ENCODE measurements around the gene KIR2DL4.
"Not testable (repeated sequence)": the region's sequence is repeated elsewhere in the genome, so short reads cannot be mapped to it uniquely, and the experiment has no call there.

Gene KIR2DL4

DNA sequence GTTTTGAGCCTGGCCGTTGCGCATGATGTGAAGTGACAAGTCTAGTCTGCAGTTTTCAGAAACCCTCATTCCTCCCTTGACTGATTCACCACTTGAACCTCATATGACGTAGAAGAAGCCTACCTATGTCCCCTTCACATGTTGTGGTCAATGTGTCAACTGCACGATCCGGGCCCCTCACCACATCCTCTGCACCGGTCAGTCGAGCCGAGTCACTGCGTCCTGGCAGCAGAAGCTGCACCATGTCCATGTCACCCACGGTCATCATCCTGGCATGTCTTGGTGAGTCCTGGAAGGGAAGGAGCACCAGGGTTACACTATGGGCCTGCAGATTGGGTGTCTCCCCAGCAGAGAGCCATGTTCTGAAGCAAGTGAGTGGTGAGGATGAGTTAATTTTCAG, at the start of gene KIR2DL4:
Gene KIR2DL4 (plus strand): TSS at position 201 of the 400 bp plus-strand sequence. CDS start 42 bp downstream, at position 243.
- no peak for DNase-seq

DNA sequence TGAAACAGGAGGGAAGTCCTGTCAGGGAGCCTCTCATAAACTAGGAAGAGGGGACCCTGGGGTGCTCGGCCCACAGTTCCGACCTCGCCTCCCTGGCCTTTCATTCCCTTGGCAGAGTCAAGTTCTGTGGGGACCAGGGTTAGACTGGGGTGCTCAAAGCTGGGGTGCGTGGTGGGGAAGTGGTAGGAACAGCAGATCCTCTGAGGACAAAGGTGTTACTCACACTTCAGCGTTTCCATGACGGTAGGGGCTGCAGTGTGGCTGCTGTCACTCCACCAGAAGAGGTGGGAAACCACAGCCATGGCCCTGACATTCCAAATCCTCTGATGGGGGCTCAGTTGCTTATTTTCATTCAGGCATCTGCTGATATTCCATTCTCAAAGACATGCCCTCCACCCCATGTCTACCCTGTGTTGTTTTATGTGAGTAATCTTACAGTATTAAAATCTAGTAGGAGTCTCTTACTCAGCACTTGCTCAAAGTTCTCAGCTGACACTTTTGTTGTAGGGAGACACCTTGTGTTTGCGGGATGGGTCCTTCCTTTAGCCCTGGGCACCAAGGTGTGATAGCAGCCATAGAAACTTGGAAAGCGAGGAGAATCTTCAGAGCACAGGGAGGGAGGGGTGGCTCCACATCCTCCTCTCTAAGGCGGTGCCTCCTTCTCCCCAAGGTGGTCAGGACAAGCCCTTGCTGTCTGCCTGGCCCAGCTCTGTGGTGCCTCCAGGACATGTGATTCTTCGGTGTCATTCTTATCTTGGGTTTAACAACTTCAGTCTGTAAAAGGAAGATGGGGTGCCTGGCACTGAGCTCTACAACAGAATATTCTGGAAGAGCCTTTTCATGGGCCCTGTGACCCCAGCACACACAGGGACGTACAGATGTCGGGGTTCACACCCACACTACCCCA, 47.0 kb upstream of the KIR2DL4 start:
- DNase-seq: not testable (repeated sequence)

DNA sequence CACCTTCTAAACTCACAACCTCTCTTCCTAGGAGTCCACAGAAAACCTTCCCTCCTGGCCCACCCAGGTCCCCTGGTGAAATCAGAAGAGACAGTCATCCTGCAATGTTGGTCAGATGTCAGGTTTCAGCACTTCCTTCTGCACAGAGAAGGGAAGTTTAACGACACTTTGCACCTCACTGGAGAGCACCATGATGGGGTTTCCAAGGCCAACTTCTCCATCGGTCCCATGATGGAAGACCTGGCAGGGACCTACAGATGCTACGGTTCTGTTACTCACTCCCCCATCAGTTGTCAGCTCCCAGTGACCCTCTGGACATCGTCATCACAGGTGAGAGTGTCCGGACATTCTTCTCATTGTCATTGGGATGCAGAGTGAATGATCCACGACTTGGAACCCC, 44.8 kb upstream of the KIR2DL4 start:
- DNase-seq: not testable (repeated sequence)

DNA sequence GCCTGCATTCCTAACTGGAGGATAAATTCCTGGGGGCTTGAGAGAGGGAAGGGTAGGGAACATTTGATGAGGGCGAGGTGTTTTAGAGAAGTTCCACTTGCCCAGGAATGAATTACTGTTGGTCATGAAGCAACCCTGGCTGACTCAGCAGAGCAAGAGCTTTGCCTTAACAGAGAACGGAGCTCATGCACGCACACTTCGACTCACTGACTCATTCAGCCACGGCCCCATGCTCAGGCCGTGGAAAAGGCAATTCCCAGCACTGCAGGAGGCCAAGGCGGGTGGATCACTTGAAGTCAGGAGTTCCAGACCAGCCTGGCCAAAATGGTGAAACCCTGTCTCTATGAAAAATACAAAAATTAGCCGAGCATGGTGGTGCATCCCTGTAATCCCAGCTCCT, 39.2 kb upstream of the KIR2DL4 start:
- not testable (repeated sequence) for DNase-seq

DNA sequence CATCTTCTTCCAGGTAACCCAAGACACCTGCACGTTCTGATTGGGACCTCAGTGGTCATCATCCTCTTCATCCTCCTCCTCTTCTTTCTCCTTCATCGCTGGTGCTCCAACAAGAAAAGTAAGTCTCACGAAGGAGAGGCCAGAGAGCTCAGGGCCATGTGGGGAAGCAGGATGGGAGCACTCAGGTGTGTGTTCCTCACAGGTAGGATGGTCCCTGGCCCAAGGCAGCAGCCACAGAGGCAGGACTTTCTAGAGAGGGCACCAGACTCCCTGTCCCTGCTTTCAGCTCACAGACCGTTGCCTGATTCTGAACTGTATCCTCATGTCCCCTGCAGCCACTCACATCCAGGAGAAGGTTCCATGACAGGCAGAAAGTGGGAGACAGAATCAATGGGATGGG, 36.9 kb upstream of the KIR2DL4 start:
- DNase-seq: not testable (repeated sequence)

DNA sequence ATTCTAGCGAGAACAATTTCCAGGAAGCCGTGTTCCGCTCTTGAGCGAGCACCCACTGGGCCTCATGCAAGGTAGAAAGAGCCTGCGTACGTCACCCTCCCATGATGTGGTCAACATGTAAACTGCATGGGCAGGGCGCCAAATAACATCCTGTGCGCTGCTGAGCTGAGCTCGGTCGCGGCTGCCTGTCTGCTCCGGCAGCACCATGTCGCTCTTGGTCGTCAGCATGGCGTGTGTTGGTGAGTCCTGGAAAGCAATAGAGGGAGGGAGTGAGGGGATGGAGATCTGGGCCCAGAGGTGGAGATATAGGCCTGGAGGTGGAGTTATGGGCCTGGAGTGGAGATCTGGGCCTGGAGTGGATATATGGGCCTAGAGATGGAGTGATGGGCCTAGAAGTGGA, 33.8 kb upstream of the KIR2DL4 start, which contains the start of gene KIR2DL1:
Gene KIR2DL1 (plus strand): TSS at position 148 of the 400 bp plus-strand sequence. CDS start 58 bp downstream, at position 206.
- not testable (repeated sequence) for DNase-seq

DNA sequence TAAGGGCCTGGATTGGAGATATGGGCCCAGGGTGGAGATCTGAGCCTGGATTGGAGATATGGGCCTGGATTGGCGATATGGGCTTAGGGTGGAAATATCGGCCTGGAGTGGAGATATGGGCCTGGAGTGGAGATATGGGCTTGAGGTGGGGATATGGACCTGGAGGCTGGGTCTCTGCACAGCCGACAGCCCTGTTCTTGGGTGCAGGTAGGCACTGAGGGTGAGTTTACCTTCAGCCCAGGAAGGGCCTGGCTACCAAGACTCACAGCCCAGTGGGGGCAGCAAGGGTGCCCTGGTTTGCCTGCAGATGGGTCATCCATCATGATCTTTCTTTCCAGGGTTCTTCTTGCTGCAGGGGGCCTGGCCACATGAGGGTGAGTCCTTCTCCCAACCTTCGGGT, 32.9 kb upstream of the KIR2DL4 start:
- not testable (repeated sequence) for DNase-seq

DNA sequence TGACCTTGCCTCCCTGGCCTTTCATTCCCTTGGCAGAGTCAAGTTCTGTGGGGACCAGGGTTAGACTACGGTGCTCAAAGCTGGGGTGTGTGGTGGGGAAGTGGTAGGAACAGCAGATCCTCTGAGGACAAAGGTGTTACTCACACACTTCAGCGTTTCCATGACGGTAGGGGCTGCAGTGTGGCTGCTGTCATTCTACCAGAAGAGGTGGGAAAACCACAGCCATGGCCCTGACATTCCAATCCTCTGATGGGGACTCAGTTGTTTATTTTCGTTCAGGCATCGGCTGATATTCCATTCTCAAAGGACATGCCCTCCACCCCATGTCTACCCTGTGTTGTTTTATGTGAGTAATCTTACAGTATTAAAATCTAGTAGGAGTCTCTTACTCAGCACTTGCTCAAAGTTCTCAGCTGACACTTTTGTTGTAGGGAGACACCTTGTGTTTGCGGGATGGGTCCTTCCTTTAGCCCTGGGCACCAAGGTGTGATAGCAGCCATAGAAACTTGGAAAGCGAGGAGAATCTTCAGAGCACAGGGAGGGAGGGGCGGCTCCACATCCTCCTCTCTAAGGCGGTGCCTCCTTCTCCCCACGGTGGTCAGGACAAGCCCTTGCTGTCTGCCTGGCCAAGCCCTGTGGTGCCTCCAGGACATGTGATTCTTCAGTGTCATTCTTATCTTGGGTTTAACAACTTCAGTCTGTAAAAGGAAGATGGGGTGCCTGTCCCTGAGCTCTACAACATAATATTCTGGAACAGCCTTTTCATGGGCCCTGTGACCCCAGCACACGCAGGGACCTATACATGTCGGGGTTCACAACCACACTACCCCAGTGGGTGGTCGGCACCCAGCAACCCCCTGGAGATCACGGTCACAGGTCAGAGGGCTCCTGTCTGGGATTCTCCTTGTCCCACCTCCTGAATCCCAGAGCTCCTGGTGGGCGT, 32.1 kb upstream of the KIR2DL4 start:
- DNase-seq: not testable (repeated sequence)

DNA sequence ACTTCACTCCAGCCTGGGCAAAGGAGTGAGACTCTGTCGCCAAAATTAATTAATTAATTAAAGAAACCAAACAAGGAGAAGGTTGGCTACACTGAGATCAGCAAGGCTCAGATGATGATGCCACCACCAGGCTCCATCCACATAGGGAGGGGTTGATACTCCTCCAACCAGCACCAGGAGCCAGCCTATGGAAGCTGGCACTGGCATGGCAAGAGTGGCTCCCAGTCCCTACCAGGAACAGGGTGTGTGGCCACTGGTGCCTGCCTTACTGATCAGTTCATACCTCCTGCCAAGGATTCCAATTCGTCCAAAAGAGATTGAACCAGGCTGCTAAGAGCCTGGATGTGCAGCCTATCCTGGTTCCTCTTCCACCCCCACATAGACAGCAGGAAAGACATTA, 30.7 kb upstream of the KIR2DL4 start:
- not testable (repeated sequence) for DNase-seq

DNA sequence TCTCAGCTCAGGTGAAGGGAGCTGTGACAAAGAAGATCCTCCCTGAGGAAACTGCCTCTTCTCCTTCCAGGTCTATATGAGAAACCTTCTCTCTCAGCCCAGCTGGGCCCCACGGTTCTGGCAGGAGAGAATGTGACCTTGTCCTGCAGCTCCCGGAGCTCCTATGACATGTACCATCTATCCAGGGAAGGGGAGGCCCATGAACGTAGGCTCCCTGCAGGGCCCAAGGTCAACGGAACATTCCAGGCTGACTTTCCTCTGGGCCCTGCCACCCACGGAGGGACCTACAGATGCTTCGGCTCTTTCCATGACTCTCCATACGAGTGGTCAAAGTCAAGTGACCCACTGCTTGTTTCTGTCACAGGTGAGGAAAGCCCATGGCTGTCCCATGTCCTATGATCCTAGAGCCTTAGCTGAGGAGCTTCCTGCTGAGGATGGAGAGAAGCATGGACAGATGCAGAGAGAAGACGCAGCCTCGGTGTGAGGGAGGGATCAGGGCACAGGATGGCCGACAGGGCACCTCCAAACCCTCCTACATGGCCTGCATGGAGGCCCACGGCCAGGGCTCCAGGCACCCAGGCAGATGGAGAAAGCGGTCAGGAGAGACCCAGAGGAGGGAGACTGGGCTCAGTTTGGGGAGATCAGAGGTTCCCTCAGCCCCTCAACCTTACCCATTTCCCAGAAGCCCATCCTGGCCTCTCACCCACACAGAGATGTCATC, 28.2 kb upstream of the KIR2DL4 start:
- not testable (repeated sequence) for DNase-seq

DNA sequence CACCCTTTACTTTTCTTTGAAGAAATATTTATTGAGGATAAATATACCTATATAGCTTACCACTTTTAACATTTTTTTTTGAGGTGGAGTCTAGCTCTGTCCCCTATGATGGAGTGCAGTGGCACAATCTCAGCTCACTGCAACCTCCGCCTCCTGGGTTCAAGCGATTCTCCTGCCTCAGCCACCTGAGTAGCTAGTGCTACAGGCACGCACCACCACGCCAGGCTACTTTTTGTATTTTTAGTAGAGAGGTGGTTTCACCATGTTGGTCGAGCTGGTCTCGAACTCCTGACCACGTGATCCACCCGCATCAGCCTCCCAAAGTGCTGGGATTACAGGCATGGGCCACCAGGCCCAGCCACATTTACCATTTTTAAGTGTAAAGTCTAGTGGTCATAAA, 27.6 kb upstream of the KIR2DL4 start:
- not testable (repeated sequence) for DNase-seq

DNA sequence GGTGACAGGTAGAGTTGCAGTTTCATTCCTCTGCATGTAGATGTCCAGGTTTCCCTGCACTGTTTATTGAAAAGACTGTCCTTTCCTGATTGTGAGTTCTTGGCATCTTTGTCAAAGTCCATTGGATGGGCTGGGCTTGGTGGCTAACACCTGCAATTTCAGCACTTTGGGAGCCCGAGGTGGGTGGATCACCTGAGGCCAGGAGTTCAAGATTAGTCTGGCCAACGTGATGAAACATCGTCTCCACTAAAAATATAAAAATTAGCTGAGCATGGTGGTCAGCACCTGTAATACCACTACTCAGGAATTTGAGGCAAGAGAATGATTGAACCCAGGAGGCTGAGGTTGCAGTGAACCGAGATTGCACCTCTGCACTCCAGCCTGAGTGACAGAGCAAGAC, 25.6 kb upstream of the KIR2DL4 start:
- not testable (repeated sequence) for DNase-seq

DNA sequence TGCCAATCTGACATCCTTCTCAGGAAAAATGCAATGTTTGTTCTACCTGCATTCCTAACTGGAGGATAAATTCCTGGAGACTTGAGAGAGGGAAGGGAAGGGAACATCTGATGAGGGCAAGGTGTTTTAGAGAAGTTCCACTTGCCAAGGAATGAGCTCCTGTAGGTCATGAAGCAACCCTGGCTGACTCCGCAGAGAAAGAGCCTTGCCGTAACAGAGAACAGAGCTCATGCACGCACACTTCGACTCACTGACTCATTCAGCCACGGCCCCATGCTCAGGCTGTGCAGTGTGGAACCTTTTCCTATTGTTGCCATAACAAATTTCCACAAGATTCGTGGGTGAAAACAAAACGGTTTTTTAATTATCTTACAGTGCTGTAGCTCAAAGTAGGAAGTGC, 24.5 kb upstream of the KIR2DL4 start:
- DNase-seq: not testable (repeated sequence)

DNA sequence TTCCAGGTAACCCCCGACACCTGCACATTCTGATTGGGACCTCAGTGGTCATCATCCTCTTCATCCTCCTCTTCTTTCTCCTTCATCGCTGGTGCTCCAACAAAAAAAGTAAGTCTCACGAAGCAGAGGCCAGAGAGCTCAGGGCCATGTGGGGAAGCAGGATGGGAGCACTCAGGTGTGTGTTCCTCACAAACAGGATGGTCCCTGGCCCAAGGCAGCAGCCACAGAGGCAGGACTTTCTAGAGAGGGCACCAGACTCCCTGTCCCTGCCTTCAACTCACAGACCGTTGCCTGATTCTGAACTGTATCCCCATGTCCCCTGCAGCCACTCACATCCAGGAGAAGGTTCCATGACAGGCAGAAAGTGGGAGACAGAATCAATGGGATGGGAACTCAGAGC, 20.5 kb upstream of the KIR2DL4 start:
- DNase-seq: not testable (repeated sequence)

DNA sequence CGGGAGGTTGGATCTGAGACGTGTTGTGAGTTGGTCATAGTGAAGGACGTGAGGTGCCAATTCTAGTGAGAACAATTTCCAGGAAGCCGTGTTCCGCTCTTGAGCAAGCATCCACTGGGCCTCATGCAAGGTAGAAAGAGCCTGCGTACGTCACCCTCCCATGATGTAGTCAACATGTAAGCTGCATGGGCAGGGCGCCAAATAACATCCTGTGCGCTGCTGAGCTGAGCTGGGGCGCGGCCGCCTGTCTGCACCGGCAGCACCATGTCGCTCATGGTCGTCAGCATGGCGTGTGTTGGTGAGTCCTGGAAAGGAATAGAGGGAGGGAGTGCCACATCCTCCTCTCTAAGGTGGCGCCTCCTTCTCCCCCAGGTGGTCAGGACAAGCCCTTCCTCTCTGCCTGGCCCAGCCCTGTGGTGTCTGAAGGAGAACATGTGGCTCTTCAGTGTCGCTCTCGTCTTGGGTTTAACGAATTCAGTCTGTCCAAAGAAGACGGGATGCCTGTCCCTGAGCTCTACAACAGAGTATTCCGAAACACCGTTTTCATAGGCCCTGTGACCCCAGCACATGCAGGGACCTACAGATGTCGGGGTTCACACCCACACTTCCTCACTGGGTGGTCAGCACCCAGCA, 17.2 kb upstream of the KIR2DL4 start:
- DNase-seq: not testable (repeated sequence)

DNA sequence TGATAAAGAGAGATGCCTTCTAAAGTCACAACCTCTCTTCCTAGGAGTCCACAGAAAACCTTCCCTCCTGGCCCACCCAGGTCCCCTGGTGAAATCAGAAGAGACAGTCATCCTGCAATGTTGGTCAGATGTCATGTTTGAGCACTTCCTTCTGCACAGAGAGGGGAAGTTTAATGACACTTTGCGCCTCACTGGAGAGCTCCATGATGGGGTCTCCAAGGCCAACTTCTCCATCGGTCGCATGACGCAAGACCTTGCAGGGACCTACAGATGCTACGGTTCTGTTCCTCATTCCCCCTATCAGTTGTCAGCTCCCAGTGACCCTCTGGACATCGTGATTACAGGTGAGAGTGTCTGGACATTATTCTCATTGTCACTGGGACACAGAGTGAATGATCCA, 15.3 kb upstream of the KIR2DL4 start:
- not testable (repeated sequence) for DNase-seq

DNA sequence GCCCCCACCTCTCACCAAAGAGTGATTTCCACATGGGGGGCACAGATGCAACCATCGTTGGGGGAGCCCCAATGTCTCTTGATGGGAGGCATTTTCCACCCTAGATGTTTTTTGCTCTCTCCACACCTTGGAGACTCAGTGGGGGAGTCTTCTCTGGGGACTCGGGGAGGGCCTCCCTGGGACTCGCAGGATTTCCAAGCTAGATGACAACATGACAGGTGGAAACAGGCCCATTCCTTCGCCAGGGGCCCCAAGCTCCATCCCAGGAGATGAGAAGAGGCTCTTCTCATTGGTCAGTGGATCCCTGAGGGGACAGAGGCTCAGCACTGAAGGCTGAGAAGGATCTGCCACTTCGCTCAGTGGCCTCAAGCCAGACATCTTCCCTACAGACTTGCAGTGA, 12.7 kb upstream of the KIR2DL4 start:
- no peak for DNase-seq

DNA sequence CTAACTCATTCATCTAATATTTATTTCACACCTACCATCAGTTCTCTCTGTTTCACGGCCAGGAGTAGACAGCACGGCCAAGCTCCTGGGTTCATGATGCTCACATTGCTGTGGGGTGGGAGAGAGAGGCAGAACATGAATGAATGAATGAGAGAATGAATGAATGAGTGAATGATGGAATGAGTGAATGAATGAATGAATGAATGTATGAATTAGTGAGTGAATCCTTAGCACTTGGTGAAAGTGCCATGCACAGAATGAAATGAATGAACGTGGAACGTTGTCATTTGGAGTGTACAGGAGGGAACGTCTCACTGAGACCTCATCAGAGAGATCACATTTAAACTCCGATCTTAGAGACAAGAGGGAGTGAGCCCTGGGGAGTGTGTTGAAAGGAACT, 11.9 kb upstream of the KIR2DL4 start:
- no peak for DNase-seq

DNA sequence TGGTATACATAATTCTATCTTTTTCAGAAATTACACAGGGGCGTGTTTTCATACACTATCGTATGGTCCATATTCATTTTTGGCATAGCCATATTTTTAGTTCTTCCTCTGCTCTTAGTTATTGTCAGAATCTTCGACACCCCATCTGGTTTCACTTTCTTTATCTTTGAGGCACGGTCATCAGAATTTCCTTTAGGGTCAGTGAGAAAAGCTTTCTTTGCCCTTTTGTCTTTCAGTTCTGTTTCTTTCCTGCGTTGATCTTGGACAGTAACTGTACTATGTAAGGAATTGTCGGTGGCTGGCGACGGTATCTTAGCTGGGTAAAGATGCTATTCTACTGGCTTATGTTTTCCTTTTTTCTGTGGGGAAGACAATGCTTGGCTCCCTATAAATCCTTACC, 10.6 kb upstream of the KIR2DL4 start:
- DNase-seq: no peak

DNA sequence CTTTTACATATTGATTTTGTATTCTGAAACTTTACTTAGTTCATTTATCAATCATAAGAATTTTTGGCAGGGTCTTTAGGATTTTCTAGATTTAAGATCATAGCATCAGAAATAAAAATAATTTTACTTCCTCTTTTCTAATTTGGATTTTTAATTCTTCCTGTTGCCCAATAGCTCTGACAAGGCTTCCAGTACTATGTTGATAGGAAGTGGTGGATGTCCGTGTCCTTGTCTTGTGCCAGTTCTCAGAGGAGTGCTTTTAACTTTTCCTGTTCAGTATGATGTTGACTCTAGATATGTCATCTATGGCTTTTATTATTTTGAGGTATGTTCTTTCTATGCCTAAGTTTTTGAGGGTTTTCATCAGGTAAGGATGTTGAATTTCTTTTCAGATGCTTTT, 7.7 kb upstream of the KIR2DL4 start:
- no peak for DNase-seq

DNA sequence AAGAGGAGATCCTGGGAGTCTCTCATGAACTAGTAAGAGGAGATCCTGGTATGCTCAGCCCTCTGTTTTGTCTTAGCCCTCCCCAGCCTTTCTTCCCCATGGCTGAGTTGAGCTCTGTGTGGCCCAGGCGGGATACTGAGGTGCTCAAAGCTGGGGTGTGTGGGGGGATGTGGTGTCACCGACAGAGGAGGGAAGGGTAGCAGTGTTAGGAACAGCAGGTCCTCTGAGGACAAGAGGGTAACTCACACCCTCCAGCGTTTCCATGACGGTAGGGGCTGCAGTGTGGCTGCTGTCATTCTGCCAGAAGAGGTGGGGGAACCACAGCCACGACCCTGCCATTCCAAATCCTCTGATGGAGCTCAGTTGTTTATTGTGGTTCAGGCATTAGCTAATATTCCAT, 691 bp downstream of the KIR2DL4 start:
- no peak for DNase-seq

DNA sequence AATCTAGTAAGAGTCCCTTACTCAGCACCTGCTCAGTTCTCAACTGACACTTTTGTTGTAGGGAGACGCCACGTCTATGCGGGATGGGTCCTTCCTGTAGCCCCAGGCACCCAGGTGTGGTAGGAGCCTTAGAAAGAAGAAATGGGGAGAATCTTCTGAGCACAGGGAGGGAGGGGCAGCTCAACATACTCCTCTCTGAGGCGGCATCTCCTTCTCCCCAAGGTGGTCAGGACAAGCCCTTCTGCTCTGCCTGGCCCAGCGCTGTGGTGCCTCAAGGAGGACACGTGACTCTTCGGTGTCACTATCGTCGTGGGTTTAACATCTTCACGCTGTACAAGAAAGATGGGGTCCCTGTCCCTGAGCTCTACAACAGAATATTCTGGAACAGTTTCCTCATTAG, 1.2 kb downstream of the KIR2DL4 start:
- no peak for DNase-seq

Data from NCI-H1092 treated with DMSO at 0.1 percent for 48 hours (cell line).